Kidney (tissue), 14 donors: ENCODE results near the gene TEX11. TPM values are rescaled to one million over a fixed set of nuclear protein-coding genes. Genes with fewer than 3 reads are reported as not detected.
A peak's percentile ranks its signal among the peaks of the same experiment; 100 is the strongest.
"Not testable (repeated sequence)": the region's sequence is repeated elsewhere in the genome, so short reads cannot be mapped to it uniquely, and the experiment has no call there.

Experiments used
- DNase-seq, 5 donors: peaks; one replicate each; pipeline ENCODE4 v3.0.0-alpha.2; 2013 to 2020
- FAIRE-seq: peaks from 2 replicates; lab custom pipeline; 2012; peaks lifted over from hg19 to GRCh38; lab: Jason Lieb, UNC
- H3K27ac ChIP-seq, 2 donors: one replicate each; pipeline ENCODE4 v1.7.0; 2013; ENCODE audit warnings: low read depth in 2 of 2, low read length in 2 of 2, inconsistent platforms in 1 of 2
- H3K27me3 ChIP-seq: one replicate; pipeline ENCODE4 v1.7.1; 2013; ENCODE audit warnings: low read length, inconsistent platforms; ENCODE audit not compliant: control insufficient read depth, insufficient read depth
- H3K36me3 ChIP-seq, 3 donors: one replicate each; pipeline versions ENCODE4 v1.7.0 to v1.7.1; 2013; ENCODE audit warnings: low read length in 3 of 3, control low read depth in 1 of 3, inconsistent platforms in 1 of 3; ENCODE audit not compliant: insufficient read depth in 3 of 3, control insufficient read depth in 2 of 3
- H3K4me1 ChIP-seq, 3 donors: one replicate each; pipeline versions ENCODE4 v1.7.0 to v1.7.1; 2013; ENCODE audit warnings: low read length in 3 of 3, inconsistent platforms in 1 of 3, low read depth in 1 of 3; ENCODE audit not compliant: control insufficient read depth in 2 of 3, insufficient read depth in 2 of 3
- H3K4me3 ChIP-seq, 3 donors: one replicate each; pipeline versions ENCODE4 v1.7.0 to v1.8.1; 2013; ENCODE audit warnings: low read length in 3 of 3, control low read depth in 1 of 3, inconsistent platforms in 1 of 3
- H3K9ac ChIP-seq, 3 donors: one replicate each; pipeline versions ENCODE4 v1.7.0 to v1.7.1; 2013; ENCODE audit warnings: low read length in 3 of 3, control low read depth in 1 of 3, inconsistent platforms in 1 of 3
- H3K9me3 ChIP-seq, 3 donors: one replicate each; pipeline versions ENCODE4 v1.7.0 to v1.7.1; 2013; ENCODE audit warnings: low read length in 3 of 3, control low read depth in 1 of 3, inconsistent platforms in 1 of 3; ENCODE audit not compliant: control insufficient read depth in 2 of 3, insufficient read depth in 1 of 3
- CTCF ChIP-seq: IDR thresholded peaks from 3 replicates; pipeline ENCODE4 v1.5.1; 2012; ENCODE audit warnings: mild to moderate bottlenecking, moderate library complexity, borderline replicate concordance; ENCODE audit not compliant: insufficient read depth; ENCODE audit errors: extremely low read depth
- intact Hi-C: fragments of 100-400 bp; cut with DNase I; formaldehyde crosslinking; loops from one replicate; pipeline ENCODE4 v1.11.1; 2022
- polyA plus RNA-seq: library from polyadenylated mRNA; stranded (reverse); fragments of 350-450 nt; fragmentation: Illumina TruSeq; extraction: RNeasy Lipid Tissue Mini Kit (QIAGEN cat#74804); gene quantifications from one replicate; pipeline ENCODE4 v1.2.3, GENCODE V29; 2014; ENCODE audit warnings: low read depth, low replicate concordance; ENCODE audit not compliant: insufficient read depth
- total RNA-seq: library from RNA; stranded (reverse); fragmentation: NEBNext Ultra II Directional; extraction: Animal tissue kit (Norgen Biotek cat#: 25700); gene quantifications from one replicate; pipeline ENCODE4 v1.2.1, GENCODE V29; 2021
- donor health status: control.
- donor health status: control.
- donor health status: control.
- donor health status: control.
- donor health status: control.
- donor health status: DM: yes; HTN: yes; CAD: no.
- donor health status: Normal renal cell carcinoma (clear cell type).

Gene TEX11
- total and polyA plus RNA-seq, 2 donors from 2014 or later, result 0.28 TPM; not detected in 1

GRCh38 chrX:70825366-70825765, 83.1 kb downstream of the TEX11 start:
- peak; percentile 15 for FAIRE-seq
- Histone ChIP-seq H3K4me3 (no peak overlapping the region), H3K27ac (no peak overlapping the region), H3K4me1 (no peaks in the 10 kb centered on the region), H3K9me3 (no peaks in the 10 kb centered on the region), H3K27me3 (no peaks in the 10 kb centered on the region), H3K9ac (no peak overlapping the region), H3K36me3 (no peaks in the 10 kb centered on the region)
- intact Hi-C loops, result no loop called here
- TF ChIP-seq CTCF, result no peak
- no peak for DNase-seq

GRCh38 chrX:70808942-70809940, 99.3 kb downstream of the TEX11 start:
- TF ChIP-seq CTCF, result no peak
- H3K36me3 ChIP-seq, result no peaks in the 10 kb centered on the region
- intact Hi-C loops, result no loop called here
- no peak overlapping the region for H3K27ac ChIP-seq
- no peaks in the 10 kb centered on the region for H3K27me3 ChIP-seq
- H3K4me3 ChIP-seq, result no peak overlapping the region
- DNase-seq (no peak), FAIRE-seq (no peak)
- H3K9me3 ChIP-seq, result no peaks in the 10 kb centered on the region
- H3K4me1 ChIP-seq, result no peaks in the 10 kb centered on the region
- H3K9ac ChIP-seq, result no peak overlapping the region

- TF ChIP-seq CTCF, result no peak
- Histone ChIP-seq H3K36me3 (no peaks in the 10 kb centered on the region), H3K4me3 (no peak overlapping the region), H3K9me3 (no peaks in the 10 kb centered on the region), H3K4me1 (no peaks in the 10 kb centered on the region), H3K9ac (no peak overlapping the region), H3K27me3 (no peaks in the 10 kb centered on the region), H3K27ac (no peak overlapping the region)
- no peak for DNase-seq
- intact Hi-C loops, result no loop called here
- no peak for FAIRE-seq
Observed at GRCh38 chrX:70806081-70806480, 102.4 kb downstream of the TEX11 start.

GRCh38 chrX:70796742-70797141, 111.8 kb downstream of the TEX11 start:
- H3K27ac ChIP-seq, H3K4me3 ChIP-seq, intact Hi-C loops, H3K9ac ChIP-seq, H3K4me1 ChIP-seq, FAIRE-seq, H3K9me3 ChIP-seq, DNase-seq, H3K36me3 ChIP-seq, H3K27me3 ChIP-seq: not testable (repeated sequence)
